Upper lobe of right lung (tissue), 1 donor: ENCODE measurements around the gene SWAP70. TPM values are rescaled to one million over a fixed set of nuclear protein-coding genes. Genes with fewer than 3 reads are reported as not detected.

Experiments
- ATAC-seq: fragments of 200-7000 bp; cut with Tn5 transposase; one replicate; pipeline ENCODE4 v1.9.1; 2020; ENCODE audit warnings: mild to moderate bottlenecking, moderate library complexity
- DNase-seq: peaks from one replicate; pipeline ENCODE4 v3.0.0-alpha.2; 2020
- H3K27ac ChIP-seq: fragments of 200-600 bp; one replicate; pipeline ENCODE4 v1.8.0; 2022
- H3K27me3 ChIP-seq: fragments of 200-600 bp; one replicate; pipeline ENCODE4 v1.8.0; 2022; ENCODE audit warnings: mild to moderate bottlenecking
- H3K36me3 ChIP-seq: fragments of 200-600 bp; one replicate; pipeline ENCODE4 v1.8.0; 2022
- H3K4me1 ChIP-seq: fragments of 200-600 bp; one replicate; pipeline ENCODE4 v1.8.0; 2022
- H3K4me3 ChIP-seq: fragments of 200-600 bp; one replicate; pipeline ENCODE4 v1.8.0; 2022; ENCODE audit warnings: mild to moderate bottlenecking
- H3K9me3 ChIP-seq: fragments of 200-600 bp; one replicate; pipeline ENCODE4 v1.8.0; 2022
- CTCF ChIP-seq: fragments of 200-600 bp; IDR thresholded peaks from one replicate; pipeline ENCODE4 v1.8.0; 2022; ENCODE audit warnings: antibody characterized with exemption
- intact Hi-C: fragments of 100-400 bp; cut with DNase I; formaldehyde crosslinking; loops from one replicate; pipeline ENCODE4 v1.11.0; 2022
- total RNA-seq: library from RNA; stranded (reverse); fragmentation: NEBNext Ultra II Directional; extraction: Animal tissue kit (Norgen Biotek cat#: 25700); gene quantifications from one replicate; pipeline ENCODE4 v1.2.1, GENCODE V29; 2021
- donor health status: DM: no; HTN: yes; CAD: no; lungs with severe emphysema.

SWAP70 gene
- total RNA-seq, 1 donor from 2014 or later: 61.5 TPM

GRCh38 chr11:9787981-9788521, 124.2 kb downstream of the SWAP70 start:
- no peak for TF ChIP-seq CTCF
- Histone ChIP-seq H3K4me1 (peaks cover 10% of the 10 kb centered on the region), H3K9me3 (no peaks in the 10 kb centered on the region), H3K27me3 (no peaks in the 10 kb centered on the region), H3K36me3 (peaks cover 17% of the 10 kb centered on the region), H3K27ac (no peak overlapping the region), H3K4me3 (no peak overlapping the region)
- intact Hi-C loops: no loop called here
- peak; percentile 75 for ATAC-seq
- no peak for DNase-seq

GRCh38 chr11:9789910-9790309, 126.0 kb downstream of the SWAP70 start:
- Histone ChIP-seq H3K27me3 (no peaks in the 10 kb centered on the region), H3K4me1 (no peaks in the 10 kb centered on the region), H3K36me3 (peaks cover 5% of the 10 kb centered on the region), H3K27ac (no peak overlapping the region), H3K9me3 (no peaks in the 10 kb centered on the region), H3K4me3 (no peak overlapping the region)
- ATAC-seq: no peak
- intact Hi-C loops: no loop called here
- TF ChIP-seq CTCF: no peak
- DNase-seq: no peak

GRCh38 chr11:9790703-9791102, 126.8 kb downstream of the SWAP70 start:
- DNase-seq: no peak
- no peak for TF ChIP-seq CTCF
- intact Hi-C loops: no loop called here
- Histone ChIP-seq H3K4me1 (no peaks in the 10 kb centered on the region), H3K27me3 (no peaks in the 10 kb centered on the region), H3K9me3 (no peaks in the 10 kb centered on the region), H3K36me3 (peaks cover 5% of the 10 kb centered on the region), H3K4me3 (no peak overlapping the region), H3K27ac (no peak overlapping the region)
- ATAC-seq: no peak

GRCh38 chr11:9796266-9796665, 132.4 kb downstream of the SWAP70 start:
- H3K4me1 ChIP-seq: no peaks in the 10 kb centered on the region
- no peak for TF ChIP-seq CTCF
- ATAC-seq (no peak), DNase-seq (no peak)
- intact Hi-C loops: no loop called here
- H3K4me3 ChIP-seq: no peak overlapping the region
- no peak overlapping the region for H3K27ac ChIP-seq
- H3K36me3 ChIP-seq: no peaks in the 10 kb centered on the region
- H3K9me3 ChIP-seq: no peaks in the 10 kb centered on the region
- no peaks in the 10 kb centered on the region for H3K27me3 ChIP-seq

- no peak for TF ChIP-seq CTCF
- H3K36me3 ChIP-seq: no peaks in the 10 kb centered on the region
- ATAC-seq (no peak), DNase-seq (no peak)
- no peaks in the 10 kb centered on the region for H3K27me3 ChIP-seq
- H3K4me1 ChIP-seq: no peaks in the 10 kb centered on the region
- no peak overlapping the region for H3K27ac ChIP-seq
- no peaks in the 10 kb centered on the region for H3K9me3 ChIP-seq
- intact Hi-C loops: no loop called here
- H3K4me3 ChIP-seq: no peak overlapping the region
These were observed 133.0 kb downstream of the SWAP70 start for GRCh38 chr11:9796854-9797253.

GRCh38 chr11:9797300-9797699, 133.4 kb downstream of the SWAP70 start:
- no peak overlapping the region for H3K27ac ChIP-seq
- TF ChIP-seq CTCF: no peak
- H3K27me3 ChIP-seq: no peaks in the 10 kb centered on the region
- H3K36me3 ChIP-seq: no peaks in the 10 kb centered on the region
- H3K4me1 ChIP-seq: no peaks in the 10 kb centered on the region
- intact Hi-C loops: no loop called here
- H3K4me3 ChIP-seq: no peak overlapping the region
- DNase-seq (no peak), ATAC-seq (no peak)
- H3K9me3 ChIP-seq: no peaks in the 10 kb centered on the region
